Activated CD4-positive, alpha-beta T cell treated with anti-CD3 and anti-CD28 coated beads for 1 hour (primary cell): ENCODE measurements around the gene STEAP2.
"Not testable (repeated sequence)": the region's sequence is repeated elsewhere in the genome, so short reads cannot be mapped to it uniquely, and the experiment has no call there.

Experiments
- DNase-seq: peaks from one replicate; pipeline ENCODE4 v3.0.0-alpha.2; 2020

STEAP2 gene

DNA sequence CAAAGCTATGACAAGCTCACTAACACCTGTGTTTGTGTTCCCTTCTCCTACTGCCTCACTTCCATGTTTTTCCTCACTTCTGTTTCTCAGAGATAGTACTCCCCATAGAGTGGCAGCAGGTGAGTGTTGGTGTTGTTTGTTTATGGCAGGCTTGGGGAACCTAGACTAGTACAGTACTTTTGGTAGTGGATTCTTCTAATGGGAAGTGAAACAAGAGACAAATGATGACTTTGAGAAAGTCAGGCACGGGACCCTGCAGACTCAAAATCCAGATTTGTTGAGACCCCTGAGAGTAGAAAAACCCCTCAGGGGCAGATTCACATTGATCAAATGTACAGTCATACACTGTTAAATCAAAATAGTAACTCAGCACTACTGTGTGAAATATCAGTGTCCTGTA lies 27.0 kb downstream of the STEAP2 start:
- no peak for DNase-seq

DNA sequence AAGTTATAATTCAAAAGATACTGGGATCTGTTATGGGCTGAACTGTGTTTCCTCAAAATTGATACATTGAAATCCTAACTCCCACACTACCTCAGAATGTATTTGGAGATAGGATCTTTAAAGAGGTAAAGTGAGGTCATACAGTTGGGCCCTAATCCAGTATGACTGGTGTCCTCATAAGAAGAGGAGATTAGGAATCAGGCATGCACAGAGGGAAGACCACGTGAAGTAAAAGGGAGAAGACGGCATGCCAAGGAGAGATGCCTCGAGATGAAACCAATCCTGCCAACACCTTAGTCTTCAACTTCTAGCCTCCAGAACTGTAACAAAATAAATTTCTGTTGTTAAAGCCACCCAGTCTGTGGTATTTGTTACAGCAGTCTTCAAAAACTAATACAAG lies 27.5 kb downstream of the STEAP2 start:
- no peak for DNase-seq

DNA sequence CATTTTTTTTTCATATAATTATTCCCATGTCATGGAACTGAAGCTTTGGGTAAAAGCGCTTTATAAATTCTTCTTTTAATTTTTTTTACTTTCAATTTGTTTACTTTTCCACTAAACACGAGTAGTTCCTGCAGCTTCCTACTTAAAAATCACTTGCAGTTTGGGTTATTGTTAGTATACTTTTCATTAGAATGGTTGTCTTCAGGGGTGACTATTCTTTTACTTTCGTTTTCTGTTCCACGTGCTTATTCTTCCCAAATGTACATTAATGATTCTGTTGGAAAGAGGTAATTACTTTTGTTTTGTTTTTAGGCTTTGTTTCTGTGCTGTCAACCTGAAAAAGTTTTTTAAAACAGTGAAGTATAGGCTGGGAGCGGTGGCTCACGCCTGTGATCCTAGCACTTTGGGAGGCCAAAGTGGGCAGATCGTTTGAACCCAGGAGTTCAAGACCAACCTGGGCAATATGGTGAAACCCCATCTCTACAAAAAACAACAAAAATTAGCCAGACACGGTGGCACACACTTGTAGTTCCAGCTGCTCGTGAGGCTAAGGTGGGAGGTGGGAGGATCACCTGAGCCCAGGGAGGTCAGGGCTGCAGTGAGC lies 28.2 kb downstream of the STEAP2 start:
- DNase-seq, result no peak

DNA sequence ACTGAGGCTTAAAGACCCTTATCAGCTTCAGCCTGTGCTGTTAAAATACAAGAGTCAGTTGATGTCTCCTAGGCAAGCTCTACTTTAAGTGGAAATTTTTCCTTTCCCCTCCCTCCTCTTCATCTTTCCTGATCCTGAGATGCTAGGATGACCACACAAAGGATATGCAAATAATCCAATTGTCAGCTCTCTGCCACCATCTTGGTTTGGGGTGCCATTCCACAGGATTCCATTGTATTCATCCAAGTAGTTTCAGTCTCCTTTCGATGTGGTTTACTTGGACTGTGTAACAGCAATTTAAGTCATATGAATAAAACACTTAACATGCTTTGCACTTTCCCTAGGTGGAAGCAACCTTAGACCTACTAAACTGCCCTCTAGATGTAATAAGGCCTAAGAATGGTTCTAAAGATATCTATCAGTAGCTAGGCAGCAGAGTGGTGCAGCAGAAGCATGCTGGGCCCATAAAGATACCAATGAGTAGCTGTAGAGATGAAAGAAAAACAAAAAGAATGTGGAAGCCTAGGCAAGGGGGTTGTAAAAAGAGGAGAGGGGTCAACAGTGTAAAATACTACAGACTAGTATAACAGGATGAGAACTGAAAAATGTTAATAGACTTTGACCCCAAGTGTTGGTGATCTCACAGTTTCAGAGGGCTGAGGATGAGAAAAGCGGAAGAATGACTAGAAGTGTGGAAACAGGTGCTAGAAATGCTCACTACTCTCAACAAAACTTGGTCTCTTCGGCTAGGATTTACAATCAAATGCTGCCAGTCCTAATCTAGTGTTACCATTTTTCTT lies 31.0 kb downstream of the STEAP2 start:
- DNase-seq, result no peak

DNA sequence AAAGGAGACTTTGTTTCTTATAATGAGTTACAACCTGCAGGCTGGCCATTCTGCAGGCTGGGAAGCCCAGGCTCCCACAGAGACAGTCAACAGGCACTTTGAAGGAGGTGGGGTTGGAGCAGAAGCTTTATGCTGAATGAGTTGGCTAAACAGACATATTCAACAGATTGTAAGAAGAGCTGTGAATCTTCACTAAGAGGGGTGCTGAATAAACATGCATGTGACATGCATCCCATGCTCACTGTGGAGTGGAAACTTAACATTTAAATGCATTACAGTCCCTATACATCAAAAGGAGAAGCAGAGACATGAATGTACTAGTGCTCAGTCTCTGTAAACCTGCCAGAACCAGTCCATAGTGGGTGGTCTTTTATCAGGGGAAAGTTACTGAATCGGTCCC lies 32.0 kb downstream of the STEAP2 start:
- no peak for DNase-seq

DNA sequence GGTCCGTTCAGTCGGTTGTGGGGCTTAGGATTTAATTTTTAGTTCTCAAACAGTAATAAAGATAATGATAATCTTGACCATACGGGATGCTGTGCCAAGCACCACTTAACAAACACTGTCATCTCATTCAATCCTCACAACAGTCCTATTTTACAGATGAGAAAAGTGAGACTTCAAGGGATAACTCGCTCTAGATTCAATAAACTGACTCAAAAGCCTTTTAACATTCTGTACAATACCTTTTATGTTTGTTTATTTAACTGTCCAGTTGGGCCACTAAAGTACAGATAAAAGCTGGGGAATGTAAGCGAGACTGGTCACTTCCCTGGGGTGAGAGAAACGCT lies 33.0 kb downstream of the STEAP2 start:
- no peak for DNase-seq

DNA sequence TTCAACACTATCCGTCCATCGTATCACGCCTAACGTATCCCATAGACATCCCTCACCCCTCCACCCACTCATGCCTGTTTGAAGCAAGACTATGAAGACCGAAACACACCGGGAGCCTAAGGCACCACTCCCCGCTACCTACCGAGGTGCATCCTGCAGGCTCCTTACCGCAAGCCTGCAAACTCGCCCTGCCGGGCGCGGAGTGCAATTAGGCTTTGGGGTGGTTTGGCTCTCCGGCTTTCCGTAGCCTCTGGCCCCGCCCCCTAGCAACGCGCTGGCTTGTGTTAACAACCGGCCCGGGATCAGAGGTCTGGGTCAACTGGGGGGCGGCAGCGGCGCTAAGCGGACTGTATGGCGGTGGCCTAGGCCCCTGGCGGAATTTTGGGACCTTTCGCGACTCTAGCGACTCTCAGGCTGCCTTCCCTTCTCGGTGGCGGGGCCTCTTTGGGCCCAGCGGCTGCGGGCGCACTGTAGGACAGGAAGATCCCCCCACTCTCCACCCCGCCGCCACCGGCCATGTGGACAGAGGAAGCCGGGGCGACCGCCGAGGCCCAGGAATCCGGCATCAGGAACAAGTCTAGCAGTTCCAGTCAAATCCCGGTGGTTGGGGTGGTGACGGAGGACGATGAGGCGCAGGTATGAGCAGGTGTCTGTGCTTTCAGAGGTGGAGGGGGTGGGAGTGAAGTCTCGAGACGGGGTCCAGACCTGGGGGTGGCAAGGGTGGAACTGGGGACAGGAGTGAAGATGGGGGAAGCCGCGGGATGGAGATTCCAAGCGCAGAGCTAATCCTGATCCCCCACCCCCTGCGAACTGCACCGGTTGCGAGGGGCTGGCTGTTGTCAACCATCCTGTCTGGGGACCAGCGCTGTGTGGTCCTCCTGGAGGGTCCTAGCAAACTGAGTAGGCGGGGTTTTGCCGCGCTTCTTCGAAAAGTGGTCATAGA lies 33.6 kb downstream of the STEAP2 start, which contains the start of gene CFAP69:
Gene CFAP69, plus strand, starts transcription at position 266 of the 943 bp plus-strand sequence. Its CDS starts 251 bp downstream, at position 517.
- peak; percentile 76 for DNase-seq

DNA sequence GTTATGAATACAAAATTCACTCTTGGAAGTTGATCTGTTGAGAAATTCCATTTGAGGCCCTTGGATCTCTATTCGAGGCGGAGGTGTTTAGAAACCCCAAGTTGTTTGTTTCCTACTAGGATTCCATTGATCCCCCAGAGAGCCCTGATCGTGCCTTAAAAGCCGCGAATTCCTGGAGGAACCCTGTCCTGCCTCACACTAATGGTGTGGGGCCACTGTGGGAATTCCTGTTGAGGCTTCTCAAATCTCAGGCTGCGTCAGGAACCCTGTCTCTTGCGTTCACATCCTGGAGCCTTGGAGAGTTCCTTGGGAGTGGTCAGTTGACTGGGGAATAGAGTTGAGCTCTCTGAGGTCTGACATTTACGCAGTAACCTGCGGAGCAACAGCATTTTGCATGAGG lies 34.6 kb downstream of the STEAP2 start:
- DNase-seq, result no peak

DNA sequence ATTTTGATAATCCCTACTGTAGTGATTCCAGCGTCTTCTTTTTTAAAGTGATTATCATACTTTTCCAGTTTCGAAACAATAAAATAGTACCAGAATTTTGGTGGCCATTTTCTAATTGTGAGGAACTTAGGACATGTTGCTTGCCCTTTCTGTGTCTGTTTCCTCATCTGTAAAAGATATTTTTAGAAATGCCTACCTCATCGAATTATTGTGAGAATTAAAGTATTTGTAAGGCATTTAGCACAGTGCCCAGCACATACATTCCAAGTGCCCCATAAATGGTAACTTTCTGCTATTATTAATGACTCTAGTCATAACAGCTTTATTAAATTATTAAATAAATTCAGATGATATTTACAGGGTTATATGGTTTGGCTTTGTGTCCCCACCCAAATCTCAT lies 37.2 kb downstream of the STEAP2 start:
- DNase-seq, result no peak

DNA sequence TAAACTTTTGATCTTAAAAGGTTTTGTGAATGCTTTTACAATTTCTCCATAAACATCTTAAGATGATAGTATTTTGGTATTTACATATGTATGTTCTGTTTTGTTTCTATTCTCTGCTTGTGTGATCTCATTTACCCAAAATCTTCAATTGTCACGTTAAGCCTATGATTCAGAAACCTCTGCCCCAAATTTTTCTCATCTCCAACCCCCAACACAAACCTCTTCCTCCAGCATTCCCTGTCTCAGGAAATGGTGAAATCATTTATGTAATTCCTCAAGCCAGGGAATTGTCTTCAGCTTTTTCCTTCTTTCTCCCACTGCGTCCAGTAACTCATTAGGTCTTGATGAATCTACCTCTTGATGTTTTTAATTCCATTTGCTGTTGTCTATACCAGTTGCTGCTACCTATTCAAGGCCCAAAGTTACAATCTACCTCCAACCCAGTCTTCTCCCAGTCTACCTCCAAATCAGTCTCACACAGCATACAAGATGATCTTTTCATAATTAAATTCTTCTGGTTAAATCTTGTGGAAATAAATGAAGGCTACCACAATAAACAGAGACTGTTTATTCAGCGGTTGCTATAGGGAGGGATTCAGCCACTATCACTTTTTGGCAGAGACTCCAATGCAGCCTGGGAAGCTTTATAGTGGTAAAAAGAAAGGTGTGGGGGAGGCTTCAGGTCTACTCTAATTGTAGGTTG lies 39.2 kb downstream of the STEAP2 start:
- no peak for DNase-seq

DNA sequence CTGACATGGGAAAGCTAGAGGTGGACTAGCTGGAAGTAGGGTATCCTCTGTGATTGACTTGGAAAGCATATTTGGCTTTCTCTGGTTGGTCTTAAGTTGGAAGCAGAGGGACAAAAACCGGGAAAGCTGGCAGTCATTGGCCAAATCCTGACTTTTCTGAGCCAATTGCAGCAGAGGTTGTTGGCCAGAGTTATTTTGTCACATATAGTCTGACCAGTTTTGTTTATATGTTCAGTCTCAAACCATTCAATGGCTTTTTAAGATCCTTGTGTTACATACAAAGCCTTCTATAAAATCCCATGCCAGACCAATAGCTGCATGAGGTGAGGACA lies 39.7 kb downstream of the STEAP2 start:
- no peak for DNase-seq

DNA sequence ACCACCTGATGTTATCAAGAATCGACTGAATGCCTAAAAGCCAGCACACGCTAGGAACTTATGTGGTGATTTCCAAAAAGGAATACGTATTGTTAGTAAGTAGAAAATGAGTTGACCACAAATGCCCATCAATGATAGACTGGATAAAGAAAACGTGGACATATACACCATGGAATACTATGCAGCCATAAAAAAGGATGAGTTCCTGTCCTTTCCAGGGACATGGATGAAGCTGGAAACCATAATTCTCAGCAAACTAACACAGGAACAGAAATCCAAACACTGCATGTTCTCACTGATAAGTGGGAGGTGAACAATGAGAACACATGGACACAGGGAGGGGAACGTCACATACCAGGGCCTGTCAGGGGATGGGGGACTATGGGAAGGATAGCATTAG lies 44.5 kb downstream of the STEAP2 start:
- DNase-seq, result not testable (repeated sequence)

DNA sequence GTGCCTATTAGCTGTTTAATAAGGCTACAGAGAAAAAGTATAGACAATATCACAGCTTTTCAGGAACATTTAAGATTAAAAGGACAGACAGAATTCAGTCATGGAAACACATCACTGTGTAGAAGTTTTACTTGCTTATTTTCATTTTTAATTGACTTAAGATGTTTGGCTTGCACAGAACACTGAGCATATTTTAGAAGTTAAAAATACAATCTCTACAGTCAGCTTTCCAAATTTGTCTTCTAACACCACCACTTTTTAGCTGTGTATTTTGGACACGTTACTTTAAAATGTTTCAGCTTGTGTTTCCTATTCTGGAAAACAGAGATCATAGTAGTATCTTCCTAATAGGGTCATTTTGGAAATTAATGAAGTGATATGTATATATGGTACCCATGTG lies 45.2 kb downstream of the STEAP2 start:
- DNase-seq, result no peak

DNA sequence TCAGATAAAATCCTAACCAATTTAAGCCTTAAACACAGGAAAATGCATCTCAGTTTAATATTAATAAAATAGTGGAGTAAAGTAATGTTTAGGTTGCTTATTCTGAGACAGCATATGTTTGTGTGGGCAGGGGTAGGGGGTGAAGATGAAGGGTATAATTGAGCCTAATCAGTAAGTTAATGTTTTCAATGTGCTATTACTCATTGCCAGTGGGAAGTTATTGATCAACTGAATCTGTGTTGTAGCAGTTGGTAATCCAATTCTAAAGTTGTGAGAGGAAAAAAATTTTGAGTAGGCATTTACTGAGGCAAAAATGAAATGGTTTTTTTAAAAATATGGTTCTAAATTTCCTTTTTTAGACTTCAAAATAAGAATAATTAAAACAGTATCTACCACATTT lies 49.9 kb downstream of the STEAP2 start:
- DNase-seq, result no peak

DNA sequence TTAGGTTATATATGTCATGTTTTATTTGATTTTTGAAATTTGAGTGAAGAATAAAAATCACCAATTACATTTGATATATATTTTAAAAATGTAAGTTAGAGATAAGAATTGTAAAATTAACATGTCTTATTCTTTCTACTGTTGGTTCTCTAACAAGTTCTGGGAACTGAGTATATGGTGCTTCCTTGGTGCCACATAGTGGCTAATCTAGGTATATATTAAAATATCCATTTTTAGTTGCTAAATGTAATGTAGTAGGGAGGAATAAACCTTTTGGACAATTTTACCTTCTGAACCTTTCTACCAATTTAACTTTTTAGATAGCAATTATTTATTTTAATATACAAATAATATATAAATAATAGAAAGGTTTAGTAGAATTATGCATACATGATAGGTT lies 50.9 kb downstream of the STEAP2 start:
- DNase-seq, result no peak

DNA sequence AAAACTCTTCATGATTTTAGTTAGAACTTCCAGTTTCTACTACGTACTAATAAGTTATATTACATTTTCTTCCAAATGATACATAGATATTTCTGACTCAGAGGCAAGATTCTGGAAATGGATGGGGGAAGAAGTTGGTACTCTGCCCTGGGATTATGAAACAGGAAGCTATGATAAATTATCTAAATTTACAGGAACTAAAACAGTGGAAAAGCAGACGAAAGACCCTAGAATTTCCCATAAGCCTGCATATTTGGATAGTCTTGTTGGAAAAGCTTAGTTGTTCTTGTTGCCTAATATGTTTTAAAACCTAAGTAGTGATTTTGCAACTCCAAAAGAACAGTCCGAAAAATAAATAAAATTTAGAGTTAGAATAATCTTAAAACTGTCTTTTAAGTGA lies 55.3 kb downstream of the STEAP2 start:
- no peak for DNase-seq

DNA sequence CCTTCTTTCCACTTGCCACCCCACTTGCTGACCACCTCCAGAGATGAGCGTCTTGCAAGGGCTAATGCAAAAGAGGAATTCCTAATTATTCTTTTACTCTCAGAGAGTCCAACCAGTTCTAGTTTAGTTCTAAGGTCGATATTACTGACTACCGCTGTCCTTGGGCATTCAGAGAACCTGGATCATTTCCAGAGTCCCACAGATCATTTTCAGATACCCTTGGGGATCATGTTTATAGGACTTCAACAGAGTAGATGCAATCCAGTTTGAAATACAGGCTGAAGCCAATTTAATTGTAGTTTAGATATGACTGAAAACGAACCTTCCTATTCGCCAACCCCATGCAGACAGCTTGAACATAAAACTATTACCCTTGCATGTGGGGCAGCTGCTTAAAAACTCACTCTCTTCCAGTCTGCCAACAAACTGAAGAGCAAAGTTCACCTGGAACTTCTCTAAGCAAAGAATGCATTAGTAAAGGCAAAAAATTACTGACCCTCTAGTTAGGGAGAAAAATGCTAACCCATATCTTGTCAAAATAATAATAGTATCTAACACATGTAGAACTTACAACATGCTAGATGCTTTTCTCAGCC lies 55.8 kb downstream of the STEAP2 start:
- DNase-seq, result no peak

DNA sequence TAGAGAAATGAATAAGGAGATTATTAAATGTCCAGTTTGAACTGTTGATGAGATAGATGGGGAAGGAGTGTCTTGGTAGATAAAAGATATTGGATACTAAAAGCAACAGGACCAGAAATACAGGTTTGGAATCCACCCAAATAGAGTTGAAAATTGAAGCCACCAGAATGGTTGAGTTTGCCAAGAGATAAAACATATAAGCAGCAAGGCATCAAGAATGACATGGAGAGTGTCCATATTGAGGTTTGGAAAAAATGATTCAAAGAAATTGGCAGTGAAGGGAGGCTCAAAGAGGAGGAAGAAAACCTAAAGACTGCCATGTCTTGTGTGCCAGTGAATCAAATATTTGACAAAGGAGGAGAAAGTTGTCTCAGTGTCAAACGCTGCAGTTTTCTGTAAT lies 57.6 kb downstream of the STEAP2 start:
- DNase-seq, result no peak

DNA sequence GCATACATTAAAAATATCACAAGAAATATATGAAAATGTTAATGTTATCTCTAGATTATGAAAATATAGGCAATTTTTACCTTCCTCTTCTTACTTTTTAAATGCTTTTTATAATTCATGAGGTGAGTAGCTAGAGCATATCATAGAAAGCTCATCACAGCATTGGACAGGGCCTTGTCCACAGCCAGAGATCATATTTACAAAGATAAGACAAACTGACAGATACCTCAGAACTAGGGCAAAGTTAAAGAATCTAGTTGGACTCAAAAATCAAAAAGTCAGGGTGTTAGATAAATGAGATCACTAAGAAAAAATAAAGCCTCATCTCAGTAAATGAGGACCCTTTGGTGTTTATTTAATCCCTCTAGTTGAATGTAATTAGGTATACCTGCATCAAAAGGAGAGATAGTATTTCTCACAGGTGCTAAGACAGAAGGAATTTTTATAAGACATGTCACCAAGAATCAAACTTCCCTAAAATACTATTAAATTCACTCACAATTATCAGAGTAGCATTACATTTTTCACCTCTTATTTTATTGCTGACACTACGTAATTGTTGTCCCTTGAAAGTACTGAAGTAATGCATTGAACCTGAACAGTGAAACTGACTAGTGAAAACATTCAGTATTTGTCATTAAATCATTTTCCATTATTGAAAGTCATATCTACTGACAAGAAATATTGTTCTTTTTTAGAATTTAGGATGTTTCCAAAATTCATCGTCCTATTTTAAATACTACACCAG lies 59.1 kb downstream of the STEAP2 start:
- DNase-seq, result no peak

DNA sequence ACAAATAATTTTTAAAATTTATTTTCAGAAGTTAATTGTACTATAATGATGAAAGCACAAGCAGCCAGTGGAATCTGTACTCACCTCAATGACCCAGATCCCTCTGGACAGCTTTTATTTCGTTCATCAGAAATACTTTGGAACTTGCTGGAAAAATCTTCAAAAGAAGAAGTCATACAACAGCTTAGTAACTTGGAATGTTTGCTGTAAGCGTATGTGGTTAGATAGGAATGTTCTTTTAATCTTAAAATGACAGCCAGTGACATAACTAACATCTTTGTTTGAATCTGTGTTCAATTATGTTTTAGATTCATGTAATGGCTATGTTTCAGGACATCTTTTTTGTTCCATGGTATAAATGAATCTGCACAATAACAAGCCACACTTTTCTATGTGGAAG lies 60.2 kb downstream of the STEAP2 start:
- no peak for DNase-seq

DNA sequence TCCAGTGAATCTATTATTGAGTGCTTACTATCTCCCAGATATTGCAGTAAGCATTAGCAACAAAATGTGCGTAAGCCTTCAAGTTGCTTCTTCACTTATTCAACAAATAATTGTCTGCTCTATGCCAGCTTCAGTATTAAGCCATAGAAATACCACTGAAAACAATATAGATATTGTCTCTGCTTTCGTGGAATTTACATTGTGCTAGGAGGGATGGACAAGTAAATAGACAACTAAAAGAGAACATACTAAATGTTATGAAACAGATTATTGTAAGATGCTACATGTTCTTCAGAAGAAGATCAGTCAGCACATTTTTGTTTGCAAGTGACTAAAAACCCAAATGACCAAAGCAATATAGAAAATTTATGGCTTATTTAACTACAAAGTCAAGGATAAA lies 60.7 kb downstream of the STEAP2 start:
- DNase-seq, result no peak

DNA sequence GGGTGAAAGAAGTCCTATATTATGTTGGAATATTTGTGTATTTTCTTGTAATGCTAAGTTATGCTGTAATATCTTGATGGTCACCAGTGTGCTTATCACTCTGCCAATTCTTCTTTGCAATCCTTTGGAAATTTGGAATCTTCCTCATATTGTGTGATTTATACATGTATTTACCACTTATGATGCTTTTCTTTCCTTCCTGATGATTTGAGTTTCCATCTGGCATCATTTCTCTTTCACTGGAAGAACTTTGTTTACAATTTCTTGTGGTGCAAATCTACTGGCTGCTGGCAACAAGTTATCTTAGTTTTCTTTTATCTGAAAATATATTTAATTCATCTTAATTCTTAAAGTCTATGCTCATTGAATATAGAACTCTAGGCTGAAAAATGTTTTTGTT lies 62.6 kb downstream of the STEAP2 start:
- no peak for DNase-seq
